ENCODE results near the gene UGT1A6. TPM values are rescaled to one million over a fixed set of nuclear protein-coding genes. Genes with fewer than 3 reads are reported as not detected.

UGT1A6 gene
- total RNA-seq, 6 experiments from 2014 or later: 79.4 to 315 (median 139) TPM

- intact Hi-C loops (cut with DNase I): no loop called here
- no peak for TF ChIP-seq CTCF (IDR thresholded peaks at IDR 0.05)
- TF ChIP-seq POLR2A (IDR thresholded peaks at IDR 0.05): no peak
- no peaks in the 10 kb centered on the region for H3K9me3 ChIP-seq
- peak overlapping the region in 1 of 3 donors; percentile 60 for H3K27ac ChIP-seq
- peak overlapping the region in 1 of 3 donors; percentile 4 for H3K4me3 ChIP-seq
- H3K4me1 ChIP-seq: peaks cover 0 to 35% (median 7%) of the 10 kb centered on the region in 4 donors
- peak; percentile 49 to 65 (median 62) for ATAC-seq
- H3K36me3 ChIP-seq: no peaks in the 10 kb centered on the region
- 31% methylated on average over 3 of the region's 21 CpGs for WGBS (ENCODE audit: insufficient coverage, low coverage, low lambda C conversion rate, missing lambda C conversion rate)
- no peaks in the 10 kb centered on the region for H3K27me3 ChIP-seq
- peak in 2 of 3 donors; percentile 81 to 85 for DNase-seq
Observed at GRCh38 chr2:233822101-233822771, 129.5 kb downstream of the UGT1A6 start.

Other genes starting within 250 kb of the UGT1A6 start
- 10 to 100 TPM; 19.9 to 38.8 (median 27.0) TPM for gene USP40, start 126.1 kb upstream of the UGT1A6 start, total RNA-seq
- gene UGT1A8, start 75.3 kb upstream of the UGT1A6 start, total RNA-seq: 1 to 10 TPM in 3 of 6 experiments, under 1 TPM in 3; 0.51 to 3.8 (median 1.7) TPM
- under 1 TPM in 1 of 6 experiments, not detected in 5; 0.11 TPM for gene UGT1A10, start 56.4 kb upstream of the UGT1A6 start, total RNA-seq
- 100 to 1,000 TPM in 4 of 6 experiments, 10 to 100 TPM in 2; 91.6 to 365 (median 108) TPM for gene UGT1A9, start 21.0 kb upstream of the UGT1A6 start, total RNA-seq
- gene UGT1A7, start 11.0 kb upstream of the UGT1A6 start, total RNA-seq: 1 to 10 TPM; 1.3 to 6.9 (median 4.6) TPM
- gene UGT1A5, start 20.0 kb downstream of the UGT1A6 start, total RNA-seq: 10 to 100 TPM in 1 of 6 experiments, 1 to 10 TPM in 5; 1.3 to 10.0 (median 3.8) TPM
- 1,000 to 10,000 TPM in 1 of 6 experiments, 100 to 1,000 TPM in 4, 10 to 100 TPM in 1; 98.7 to 1,011 (median 214) TPM for gene UGT1A4, start 25.8 kb downstream of the UGT1A6 start, total RNA-seq
- gene UGT1A3, start 36.2 kb downstream of the UGT1A6 start, total RNA-seq: 100 to 1,000 TPM in 1 of 6 experiments, 10 to 100 TPM in 5; 12.9 to 125 (median 22.0) TPM
- gene UGT1A1, start 67.4 kb downstream of the UGT1A6 start, total RNA-seq: 1,000 to 10,000 TPM in 1 of 6 experiments, 100 to 1,000 TPM in 4, 10 to 100 TPM in 1; 97.5 to 1,279 (median 171) TPM
- gene MROH2A, start 85.4 kb downstream of the UGT1A6 start, total RNA-seq: 1 to 10 TPM in 4 of 6 experiments, under 1 TPM in 2; 0.49 to 7.6 (median 2.0) TPM
- gene HJURP, start 161.6 kb downstream of the UGT1A6 start, total RNA-seq: 1 to 10 TPM in 3 of 6 experiments, under 1 TPM in 3; 0.27 to 2.5 (median 0.89) TPM
- gene TRPM8, start 224.5 kb downstream of the UGT1A6 start, total RNA-seq: 10 to 100 TPM; 23.9 to 99.5 (median 48.6) TPM

All from right lobe of liver (tissue), 6 donors.